GM12891 (cell line): ENCODE measurements around the gene PEX11A.

Source experiments
- PAX5 ChIP-seq: IDR thresholded peaks from 2 replicates; pipeline ENCODE4 v1.6.1; 2011; ENCODE audit warnings: low read length, moderate library complexity, mild to moderate bottlenecking; ENCODE audit not compliant: insufficient read depth, severe bottlenecking
- POLR2A ChIP-seq: IDR thresholded peaks from 2 replicates; pipeline ENCODE4 v1.6.1; 2011; ENCODE audit warnings: low read depth, low read length, control low read depth
- POLR2AphosphoS5 ChIP-seq: IDR thresholded peaks from 2 replicates; pipeline ENCODE4 v1.6.1; 2011; ENCODE audit warnings: low read depth, low read length, control low read depth
- POU2F2 ChIP-seq: IDR thresholded peaks from 2 replicates; pipeline ENCODE4 v1.6.1; 2011; ENCODE audit warnings: low read depth, mild to moderate bottlenecking, control low read depth, low read length, moderate library complexity
- TAF1 ChIP-seq: IDR thresholded peaks from 2 replicates; pipeline ENCODE4 v1.6.1; 2011; ENCODE audit warnings: low read depth, low read length, control low read depth

DNA sequence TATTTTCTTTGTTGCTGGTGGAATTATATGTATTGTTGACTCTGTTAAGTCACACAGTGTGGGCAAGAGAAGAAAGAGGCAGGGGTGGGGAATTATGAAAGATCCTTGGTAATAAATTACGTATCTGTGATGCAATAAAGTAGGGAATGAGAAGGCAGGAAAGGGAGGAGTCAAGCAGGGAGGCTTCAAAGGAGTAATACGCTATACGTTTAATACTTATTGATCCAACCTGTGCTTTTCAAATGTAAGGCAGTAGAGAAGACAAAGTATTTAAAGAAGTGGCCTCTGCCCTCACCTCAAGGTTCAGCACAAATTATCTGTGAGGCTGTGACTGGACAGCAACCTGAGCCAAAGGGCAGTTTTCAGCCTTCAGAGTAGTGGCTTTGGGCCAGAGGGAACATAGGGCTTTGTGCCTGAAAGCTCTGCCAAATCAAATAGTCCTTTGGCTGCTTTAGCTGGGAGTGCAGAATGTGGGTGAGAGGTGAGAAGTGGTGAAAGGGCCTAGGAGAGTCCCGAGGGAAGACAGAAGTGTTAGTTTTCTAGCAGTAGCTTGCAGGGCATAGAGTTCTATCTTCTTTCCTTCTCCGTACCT is 10.2 kb downstream of the PEX11A start:
- TF ChIP-seq POLR2A = no peak
- TF ChIP-seq TAF1 = no peak
- TF ChIP-seq POLR2AphosphoS5 = no peak
- TF ChIP-seq POU2F2 = no peak
- TF ChIP-seq PAX5 = no peak
